Lung (tissue), 12 donors: ENCODE measurements around the gene MLANA. TPM values are rescaled to one million over a fixed set of nuclear protein-coding genes. Genes with fewer than 3 reads are reported as not detected.

ENCODE experiments used
- ATAC-seq: fragments of 200-7000 bp; cut with Tn5 transposase; one replicate; pipeline ENCODE4 v1.9.1; 2020; ENCODE audit warnings: moderate number of reproducible peaks; ENCODE audit not compliant: insufficient read depth, low FRiP score
- DNase-seq, 3 donors: peaks; one replicate each; pipeline ENCODE4 v3.0.0-alpha.2; 2013 to 2017
- H3K27ac ChIP-seq, 2 donors: one replicate each; pipeline ENCODE4 v1.5.1; 2013; ENCODE audit warnings: mild to moderate bottlenecking in 2 of 2, moderate library complexity in 2 of 2, control low read depth in 1 of 2, inconsistent platforms in 1 of 2, low read depth in 1 of 2, low read length in 1 of 2
- H3K27me3 ChIP-seq, 3 donors: one replicate each; pipeline ENCODE4 v1.5.1; 2013; ENCODE audit warnings: low read length in 2 of 3; ENCODE audit not compliant: control insufficient read depth in 3 of 3, insufficient read depth in 3 of 3
- H3K36me3 ChIP-seq, 4 donors: one replicate each; pipeline ENCODE4 v1.5.1; 2013; ENCODE audit warnings: low read length in 4 of 4, mild to moderate bottlenecking in 1 of 4, moderate library complexity in 1 of 4; ENCODE audit not compliant: control insufficient read depth in 4 of 4, insufficient read depth in 4 of 4
- H3K4me1 ChIP-seq, 5 donors: one replicate each; pipeline ENCODE4 v1.5.1; 2013; ENCODE audit warnings: low read length in 5 of 5, mild to moderate bottlenecking in 2 of 5, moderate library complexity in 1 of 5; ENCODE audit not compliant: control insufficient read depth in 5 of 5, insufficient read depth in 5 of 5
- H3K4me3 ChIP-seq: one replicate; pipeline ENCODE4 v1.5.1; 2013; ENCODE audit warnings: mild to moderate bottlenecking, control low read depth, moderate library complexity
- H3K9ac ChIP-seq, 2 donors: one replicate each; pipeline ENCODE4 v1.5.1; 2013; ENCODE audit warnings: low read length in 2 of 2, control low read depth in 1 of 2; ENCODE audit not compliant: insufficient read depth in 1 of 2
- H3K9me3 ChIP-seq, 4 donors: one replicate each; pipeline ENCODE4 v1.5.1; 2013; ENCODE audit warnings: low read length in 3 of 4, mild to moderate bottlenecking in 1 of 4, moderate library complexity in 1 of 4; ENCODE audit not compliant: control insufficient read depth in 4 of 4, insufficient read depth in 3 of 4
- CTCF ChIP-seq: IDR thresholded peaks from 2 replicates; pipeline ENCODE4 v1.5.1; 2012; ENCODE audit warnings: mild to moderate bottlenecking; ENCODE audit errors: control extremely low read depth, extremely low read depth
- WGBS, 2 donors: extraction: QIAGEN DNeasy Blood & Tissue Kit; methylation state at CpG; one replicate each; pipeline ENCODE4 v1.1.7; 2013; 5-methylcytosine and 5-hydroxymethylcytosine counted together
- polyA plus RNA-seq, 2 donors: library from polyadenylated mRNA; stranded (reverse); fragments of 200-250 nt; gene quantifications; one replicate each; pipeline ENCODE4 v1.2.1, GENCODE V29; 2013
- total RNA-seq, 2 donors: library from RNA; depleted of rRNA in 1 of 2; stranded (reverse); fragments of >200 nt in 1 of 2; gene quantifications; one replicate each; pipeline ENCODE4 v1.2.1, GENCODE V29; 2014 to 2021
- donor health status: control.
- donor health status: control.
- donor health status: Bipolar disorder and iron deficiency.
- donor health status: healthy.
- donor health status: DM: yes; HTN: yes; CAD: no.

Gene MLANA
- total and polyA plus RNA-seq, 4 donors, result not detected

GRCh38 chr9:5915438-5915837, 24.7 kb downstream of the MLANA start:
- WGBS, 2 donors, result 88 to 95% methylated on average over 4 of the region's 4 CpGs
- peaks cover 0 to 12% (median 4%) of the 10 kb centered on the region in 4 donors for H3K36me3 ChIP-seq
- H3K27me3 ChIP-seq, result no peaks in the 10 kb centered on the region
- no peaks in the 10 kb centered on the region for H3K4me1 ChIP-seq
- no peaks in the 10 kb centered on the region for H3K9me3 ChIP-seq
- no peak for TF ChIP-seq CTCF
- H3K27ac ChIP-seq, result no peak overlapping the region
- ATAC-seq (no peak), DNase-seq (no peak)
- H3K4me3 ChIP-seq, result no peak overlapping the region
- no peak overlapping the region for H3K9ac ChIP-seq

- no peaks in the 10 kb centered on the region for H3K9me3 ChIP-seq
- no peaks in the 10 kb centered on the region for H3K27me3 ChIP-seq
- H3K27ac ChIP-seq, result no peak overlapping the region
- WGBS, 2 donors, result 86 to 87% methylated on average over 4 of the region's 4 CpGs
- H3K36me3 ChIP-seq, result peaks cover 6 to 25% (median 18%) of the 10 kb centered on the region in 4 donors
- no peak overlapping the region for H3K9ac ChIP-seq
- no peak for ATAC-seq
- no peaks in the 10 kb centered on the region for H3K4me1 ChIP-seq
- no peak for TF ChIP-seq CTCF
- DNase-seq, result no peak
- no peak overlapping the region for H3K4me3 ChIP-seq
Observed at GRCh38 chr9:5917273-5917672, 26.6 kb downstream of the MLANA start.

GRCh38 chr9:5917888-5918287, 27.2 kb downstream of the MLANA start:
- Histone ChIP-seq H3K27me3 (no peaks in the 10 kb centered on the region), H3K4me1 (no peaks in the 10 kb centered on the region), H3K36me3 (peaks cover 8 to 31% (median 24%) of the 10 kb centered on the region in 4 donors), H3K9ac (no peak overlapping the region), H3K4me3 (no peak overlapping the region), H3K27ac (no peak overlapping the region), H3K9me3 (no peaks in the 10 kb centered on the region)
- no peak for TF ChIP-seq CTCF
- 46 to 58% methylated on average over 3 of the region's 3 CpGs for WGBS, 2 donors
- peak in 2 of 3 donors; percentile 18 to 24 for DNase-seq
- peak; percentile 58 for ATAC-seq

- ATAC-seq (no peak), DNase-seq (no peak)
- Histone ChIP-seq H3K4me1 (no peaks in the 10 kb centered on the region), H3K9ac (no peak overlapping the region), H3K27ac (no peak overlapping the region), H3K27me3 (no peaks in the 10 kb centered on the region), H3K9me3 (no peaks in the 10 kb centered on the region), H3K36me3 (peaks cover 8 to 34% (median 27%) of the 10 kb centered on the region in 4 donors), H3K4me3 (no peak overlapping the region)
- no peak for TF ChIP-seq CTCF
- WGBS, 2 donors, result 83 to 94% methylated on average over 3 of the region's 3 CpGs
Observed at GRCh38 chr9:5918460-5918859, 27.8 kb downstream of the MLANA start.
